ENCODE results near the gene SLC26A6. TPM values are rescaled to one million over a fixed set of nuclear protein-coding genes. Genes with fewer than 3 reads are reported as not detected.

Gene SLC26A6
- total RNA-seq, 1 experiment from 2014 or later, result 47.4 TPM

DNA sequence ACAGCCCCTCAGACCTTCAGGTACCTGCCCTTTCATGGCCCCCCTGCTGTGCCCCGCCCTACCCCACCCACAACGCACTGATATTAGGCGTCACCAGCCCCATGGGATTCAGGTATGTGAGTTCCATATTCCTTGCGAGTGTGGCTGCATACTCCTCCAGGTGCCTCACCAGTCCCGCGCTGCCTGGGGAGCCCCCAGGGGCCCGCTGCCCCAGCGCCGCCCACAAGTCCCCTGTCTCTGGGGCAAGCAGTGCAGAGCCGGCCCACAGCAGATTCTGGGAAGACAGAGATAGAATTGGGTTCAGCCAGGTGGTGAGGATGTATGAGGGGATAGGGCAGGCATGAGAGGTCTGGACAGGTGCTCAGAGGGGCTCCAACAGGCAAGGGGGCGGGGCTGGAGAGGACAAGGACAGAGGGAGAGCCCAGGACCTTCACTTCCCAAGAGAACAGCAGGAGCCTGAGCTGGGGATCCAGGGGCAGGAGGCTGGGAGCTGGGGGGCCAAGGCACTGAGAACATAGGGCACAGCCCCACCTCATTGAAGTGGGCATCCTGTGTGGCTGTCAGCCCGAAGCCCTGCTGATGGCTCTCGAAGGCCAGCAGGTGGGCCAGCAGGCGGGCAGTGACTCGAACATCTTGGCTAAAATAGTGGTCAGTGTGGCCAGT lies 13.1 kb upstream of the SLC26A6 start:
- Mint-ChIP-seq H3K4me1 (ENCODE audit: insufficient read depth, unreplicated experiment) (peaks cover 5% of the 10 kb centered on the region), H3K36me3 (ENCODE audit: insufficient read depth, unreplicated experiment) (peaks cover 6% of the 10 kb centered on the region), H3K9me3 (ENCODE audit: unreplicated experiment) (no peaks in the 10 kb centered on the region), H3K4me3 (ENCODE audit: unreplicated experiment) (no peak overlapping the region), H3K27me3 (ENCODE audit: insufficient read depth, unreplicated experiment) (no peaks in the 10 kb centered on the region), H3K27ac (ENCODE audit: low read depth, unreplicated experiment) (no peak overlapping the region)
- no peak for DNase-seq (ENCODE audit: unreplicated experiment)
- ChIA-PET POLR2A (no interaction called here), CTCF (no interaction called here)
- intact Hi-C loops (cut with micrococcal nuclease), result no loop called here
- no TSS peak for BruUV-seq (replicated peaks)
- TF ChIP-seq CTCF (IDR thresholded peaks at IDR 0.05; ENCODE audit: unreplicated experiment), result no peak

GRCh38 chr3:48647714-48648113 lies 12.5 kb upstream of the SLC26A6 start:
- H3K27ac Mint-ChIP-seq (ENCODE audit: low read depth, unreplicated experiment), result no peak overlapping the region
- CTCF ChIA-PET, result no interaction called here
- peaks cover 5% of the 10 kb centered on the region for H3K4me1 Mint-ChIP-seq (ENCODE audit: insufficient read depth, unreplicated experiment)
- no peak overlapping the region for H3K4me3 Mint-ChIP-seq (ENCODE audit: unreplicated experiment)
- no peaks in the 10 kb centered on the region for H3K27me3 Mint-ChIP-seq (ENCODE audit: insufficient read depth, unreplicated experiment)
- POLR2A ChIA-PET, result no interaction called here
- no TSS peak for BruUV-seq (replicated peaks)
- intact Hi-C loops (cut with micrococcal nuclease), result no loop called here
- H3K36me3 Mint-ChIP-seq (ENCODE audit: insufficient read depth, unreplicated experiment), result peaks cover 6% of the 10 kb centered on the region
- DNase-seq (ENCODE audit: unreplicated experiment), result no peak
- TF ChIP-seq CTCF (IDR thresholded peaks at IDR 0.05; ENCODE audit: unreplicated experiment), result no peak
- H3K9me3 Mint-ChIP-seq (ENCODE audit: unreplicated experiment), result no peaks in the 10 kb centered on the region

DNA sequence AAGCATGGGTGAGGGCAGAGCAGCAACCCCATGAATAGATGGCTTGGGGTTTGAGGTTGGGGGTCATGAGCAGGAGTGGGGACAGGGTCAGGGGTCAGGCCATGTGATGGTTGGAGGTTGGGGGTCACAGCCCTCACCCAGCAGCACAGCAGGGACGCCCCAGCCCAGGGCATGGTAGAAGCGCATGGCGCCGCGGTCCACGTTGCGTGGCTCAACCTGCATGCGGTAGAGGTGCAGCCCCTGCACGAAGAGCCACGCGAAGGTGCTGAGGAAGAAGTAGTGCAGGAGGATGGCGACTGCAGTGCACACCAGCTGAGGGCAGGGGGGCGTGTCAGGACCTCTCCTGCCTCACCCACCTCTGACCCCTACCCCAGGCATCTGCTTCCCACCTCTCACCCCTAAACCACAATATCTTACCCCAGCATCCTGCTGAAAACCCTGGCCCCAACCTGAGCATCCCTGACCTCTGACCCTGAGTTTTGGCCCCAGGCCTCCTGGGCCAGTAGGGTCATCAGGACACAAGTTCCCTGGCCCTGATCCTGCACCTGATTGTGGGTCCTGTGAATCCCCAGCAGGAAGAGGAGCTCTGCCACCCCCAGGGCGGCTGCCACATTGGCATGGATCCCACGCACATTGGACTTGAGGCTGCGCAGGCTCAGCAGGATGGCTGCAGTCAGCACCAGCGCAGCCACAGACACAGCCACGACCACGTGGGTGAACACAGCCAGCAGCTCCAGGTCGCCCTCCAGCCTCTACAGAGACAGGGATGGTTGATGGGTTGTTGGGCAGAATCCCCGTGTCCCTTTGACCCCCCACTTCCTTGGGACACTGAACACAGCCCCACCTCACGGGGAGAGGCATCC lies 9.9 kb upstream of the SLC26A6 start:
- Mint-ChIP-seq H3K27me3 (ENCODE audit: insufficient read depth, unreplicated experiment) (no peaks in the 10 kb centered on the region), H3K4me3 (ENCODE audit: unreplicated experiment) (no peak overlapping the region), H3K36me3 (ENCODE audit: insufficient read depth, unreplicated experiment) (peaks cover 10% of the 10 kb centered on the region), H3K4me1 (ENCODE audit: insufficient read depth, unreplicated experiment) (no peaks in the 10 kb centered on the region), H3K9me3 (ENCODE audit: unreplicated experiment) (no peaks in the 10 kb centered on the region), H3K27ac (ENCODE audit: low read depth, unreplicated experiment) (no peak overlapping the region)
- BruUV-seq (replicated peaks), result no TSS peak
- DNase-seq (ENCODE audit: unreplicated experiment), result no peak
- ChIA-PET CTCF (interaction anchor here (0.6 kb wide), 1 partner anchor 18 kb away, joined by 3 read pairs; the partner anchor contains the start of gene CELSR3), POLR2A (interaction anchor here (0.6 to 2.0 kb wide), 3 partner anchors 8 to 133 kb away, joined by 4 to 6 read pairs (median 5); partner anchors contain the start of gene SLC26A6)
- TF ChIP-seq CTCF (IDR thresholded peaks at IDR 0.05; ENCODE audit: unreplicated experiment), result no peak
- intact Hi-C loops (cut with micrococcal nuclease), result no loop called here

DNA sequence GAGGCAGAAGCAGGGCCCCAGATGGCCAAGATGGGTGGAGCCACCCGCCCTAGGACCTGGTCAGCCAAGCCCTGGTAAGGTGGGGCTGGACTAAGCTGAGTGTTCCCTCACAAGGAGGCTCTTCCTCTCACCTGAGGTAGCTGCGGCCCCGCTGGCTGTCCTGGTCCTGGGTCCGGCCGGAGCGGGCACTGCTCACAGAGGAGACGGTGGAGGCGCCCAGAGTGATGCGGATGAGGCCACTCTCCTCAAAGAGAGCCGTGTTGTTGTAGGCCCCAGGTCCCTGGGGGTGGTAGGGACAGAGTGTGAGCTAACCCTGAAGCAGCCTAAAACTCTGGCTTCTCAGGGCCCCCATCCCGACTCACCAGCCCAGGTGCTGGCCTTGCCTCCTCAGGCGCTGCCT lies 7.3 kb upstream of the SLC26A6 start:
- POLR2A ChIA-PET, result no interaction called here
- intact Hi-C loops (cut with micrococcal nuclease), result no loop called here

More for the DNA sequence above, 7.3 kb upstream of the SLC26A6 start:
- H3K4me3 Mint-ChIP-seq (ENCODE audit: unreplicated experiment), result no peak overlapping the region
- H3K4me1 Mint-ChIP-seq (ENCODE audit: insufficient read depth, unreplicated experiment), result no peaks in the 10 kb centered on the region
- no peak for TF ChIP-seq CTCF (IDR thresholded peaks at IDR 0.05; ENCODE audit: unreplicated experiment)
- H3K36me3 Mint-ChIP-seq (ENCODE audit: insufficient read depth, unreplicated experiment), result peaks cover 15% of the 10 kb centered on the region
- no peak overlapping the region for H3K27ac Mint-ChIP-seq (ENCODE audit: low read depth, unreplicated experiment)
- CTCF ChIA-PET, result interaction anchor here (0.6 kb wide), 1 partner anchor 192 kb away, joined by 3 read pairs; no protein-coding TSS in a partner anchor
- DNase-seq (ENCODE audit: unreplicated experiment), result no peak
- BruUV-seq (replicated peaks), result no TSS peak
- no peaks in the 10 kb centered on the region for H3K9me3 Mint-ChIP-seq (ENCODE audit: unreplicated experiment)
- no peaks in the 10 kb centered on the region for H3K27me3 Mint-ChIP-seq (ENCODE audit: insufficient read depth, unreplicated experiment)

Measured in MCF 10A (cell line).